ENCODE data around the gene NGDN. TPM values are rescaled to one million over a fixed set of nuclear protein-coding genes. Genes with fewer than 3 reads are reported as not detected.

The NGDN gene
- total and polyA plus RNA-seq, 3 experiments from 2014 or later, result 74.9 to 88.7 (median 82.7) TPM

DNA sequence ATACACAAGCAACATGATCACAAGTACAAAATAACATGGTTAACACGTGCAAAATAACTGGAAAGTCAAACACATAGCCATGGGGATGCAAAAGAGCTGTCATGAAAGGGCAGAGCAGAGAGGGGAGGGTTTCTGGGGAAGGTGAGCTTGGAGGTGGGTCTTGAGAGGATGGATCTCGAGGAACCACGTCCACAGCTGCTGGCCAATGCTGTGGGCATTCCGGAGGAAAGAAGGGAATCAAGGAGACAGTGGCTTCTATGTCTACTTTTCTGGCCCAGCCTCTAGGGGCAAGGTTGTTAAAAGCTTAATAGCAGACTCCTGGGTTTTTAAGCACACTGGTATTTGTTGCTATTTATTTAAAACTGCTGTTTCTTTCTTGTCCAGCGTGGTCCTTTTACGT lies 25.6 kb upstream of the NGDN start:
- CTCF ChIA-PET, result no interaction called here

DNA sequence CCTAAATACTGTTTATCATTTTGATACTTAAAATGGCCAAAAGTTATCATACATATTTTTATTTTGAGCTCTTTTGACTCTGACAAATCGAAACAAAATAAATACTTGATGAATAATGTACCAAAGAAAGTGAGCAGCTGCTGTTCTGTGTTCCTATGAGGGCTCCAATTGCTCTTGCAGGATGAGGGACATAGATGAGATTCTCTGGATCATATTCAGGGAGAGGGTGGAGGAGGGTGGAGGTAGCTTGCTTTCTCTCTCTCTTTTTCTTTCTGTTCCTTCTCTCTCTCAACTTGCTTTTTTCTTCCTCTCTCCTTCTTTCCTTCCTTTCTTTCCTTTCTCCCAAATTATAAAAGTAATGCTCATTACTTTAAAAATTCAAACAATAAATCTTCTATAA lies 25.2 kb upstream of the NGDN start:
- peaks cover 4 to 21% of the 10 kb centered on the region in 2 donors for H3K27me3 Mint-ChIP-seq
- H3K27ac Mint-ChIP-seq, result peak overlapping the region in 1 of 8 donors; percentile 6
- no peaks in the 10 kb centered on the region for H3K36me3 ChIP-seq (ENCODE audit: insufficient read depth, low read length)
- no peaks in the 10 kb centered on the region for H3K4me1 Mint-ChIP-seq
- no peaks in the 10 kb centered on the region for H3K9me3 Mint-ChIP-seq
- no peak overlapping the region for H3K4me3 Mint-ChIP-seq
- no peaks in the 10 kb centered on the region for H3K9me3 ChIP-seq (ENCODE audit: low read length)
- H3K4me3 ChIP-seq (ENCODE audit: low read length), result no peak overlapping the region
- no peak overlapping the region for H3K27ac ChIP-seq (ENCODE audit: low read depth, low read length)
- CTCF ChIA-PET, result no interaction called here
- no peaks in the 10 kb centered on the region for H3K36me3 Mint-ChIP-seq
- no peak for DNase-seq
- no peaks in the 10 kb centered on the region for H3K4me1 ChIP-seq (ENCODE audit: insufficient read depth, low read length)
- H3K27me3 ChIP-seq (ENCODE audit: insufficient read depth, low read length, poor library complexity, severe bottlenecking), result no peaks in the 10 kb centered on the region
- POLR2A ChIA-PET, result no interaction called here

More for the DNA sequence above, 25.6 kb upstream of the NGDN start:
- POLR2A ChIA-PET, result no interaction called here
- H3K36me3 Mint-ChIP-seq, result no peaks in the 10 kb centered on the region
- Histone ChIP-seq H3K27ac (ENCODE audit: low read depth, low read length) (no peak overlapping the region), H3K9me3 (ENCODE audit: low read length) (no peaks in the 10 kb centered on the region), H3K27me3 (ENCODE audit: insufficient read depth, low read length, poor library complexity, severe bottlenecking) (no peaks in the 10 kb centered on the region), H3K4me3 (ENCODE audit: low read length) (no peak overlapping the region), H3K4me1 (ENCODE audit: insufficient read depth, low read length) (no peaks in the 10 kb centered on the region), H3K36me3 (ENCODE audit: insufficient read depth, low read length) (no peaks in the 10 kb centered on the region)
- no peaks in the 10 kb centered on the region for H3K9me3 Mint-ChIP-seq
- no peaks in the 10 kb centered on the region for H3K4me1 Mint-ChIP-seq
- H3K27me3 Mint-ChIP-seq, result peaks cover 4 to 19% of the 10 kb centered on the region in 2 donors
- DNase-seq, result no peak
- no peak overlapping the region for H3K4me3 Mint-ChIP-seq
- peak overlapping the region in 1 of 8 donors; percentile 5 for H3K27ac Mint-ChIP-seq

DNA sequence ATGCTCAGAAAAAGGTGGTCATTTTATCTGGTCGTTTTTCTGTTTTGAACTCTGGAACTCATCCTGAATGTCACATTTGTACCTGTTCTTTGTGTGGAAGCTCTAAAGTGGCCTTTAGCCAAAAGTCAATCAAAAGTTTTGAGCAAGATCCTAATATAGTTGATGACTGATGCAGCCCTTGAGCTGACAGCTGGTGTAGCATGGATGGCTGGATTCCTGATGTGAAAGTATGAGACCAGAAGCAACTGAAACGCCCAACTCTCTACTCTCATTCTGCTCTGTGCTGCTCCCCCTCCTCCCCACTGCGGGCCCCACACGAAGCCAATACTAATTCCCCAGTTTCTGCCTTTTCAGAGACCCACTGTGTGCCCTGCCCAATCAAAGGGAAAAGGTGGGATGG lies 23.7 kb upstream of the NGDN start:
- peaks cover 2 to 27% of the 10 kb centered on the region in 2 donors for H3K27me3 Mint-ChIP-seq
- H3K27me3 ChIP-seq (ENCODE audit: insufficient read depth, low read length, poor library complexity, severe bottlenecking), result no peaks in the 10 kb centered on the region

DNA sequence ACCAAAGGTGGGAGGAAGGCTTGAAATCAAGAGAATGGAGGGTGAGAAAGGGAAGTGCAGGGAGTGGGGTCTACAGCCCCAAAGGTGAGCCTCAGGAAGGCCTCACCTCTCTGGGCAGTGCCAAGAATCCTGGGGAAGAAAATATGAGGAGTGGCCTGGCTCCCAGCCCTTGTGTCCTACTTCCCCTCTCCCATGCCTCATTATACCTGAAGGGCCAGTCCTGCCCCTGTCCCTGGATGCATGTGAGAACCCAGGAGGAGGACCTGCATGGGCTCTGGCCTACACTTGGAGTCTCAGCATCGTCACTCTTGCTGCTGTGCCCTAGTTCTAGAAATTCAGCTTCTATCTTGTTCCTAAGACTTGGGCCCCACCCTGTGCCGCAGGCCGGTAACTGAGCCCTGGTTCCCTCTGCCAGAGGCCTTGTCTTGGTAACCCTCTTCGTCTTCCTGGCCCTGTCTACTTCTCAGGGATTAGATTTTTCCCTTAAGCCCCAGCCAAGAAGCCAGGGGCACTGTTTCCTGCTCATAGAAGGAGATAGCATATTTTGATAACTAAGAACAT lies 23.1 kb upstream of the NGDN start:
- DNase-seq, result no peak

More for the DNA sequence above, 23.7 kb upstream of the NGDN start:
- H3K36me3 ChIP-seq (ENCODE audit: insufficient read depth, low read length), result no peaks in the 10 kb centered on the region
- Mint-ChIP-seq H3K27ac (peak overlapping the region in 1 of 8 donors; percentile 11), H3K4me1 (no peaks in the 10 kb centered on the region), H3K36me3 (no peaks in the 10 kb centered on the region), H3K9me3 (no peaks in the 10 kb centered on the region), H3K4me3 (no peak overlapping the region)
- H3K27ac ChIP-seq (ENCODE audit: low read depth, low read length), result no peak overlapping the region
- H3K9me3 ChIP-seq (ENCODE audit: low read length), result no peaks in the 10 kb centered on the region
- ChIA-PET POLR2A (no interaction called here), CTCF (no interaction called here)
- H3K4me3 ChIP-seq (ENCODE audit: low read length), result no peak overlapping the region
- DNase-seq, result no peak
- no peaks in the 10 kb centered on the region for H3K4me1 ChIP-seq (ENCODE audit: insufficient read depth, low read length)

DNA sequence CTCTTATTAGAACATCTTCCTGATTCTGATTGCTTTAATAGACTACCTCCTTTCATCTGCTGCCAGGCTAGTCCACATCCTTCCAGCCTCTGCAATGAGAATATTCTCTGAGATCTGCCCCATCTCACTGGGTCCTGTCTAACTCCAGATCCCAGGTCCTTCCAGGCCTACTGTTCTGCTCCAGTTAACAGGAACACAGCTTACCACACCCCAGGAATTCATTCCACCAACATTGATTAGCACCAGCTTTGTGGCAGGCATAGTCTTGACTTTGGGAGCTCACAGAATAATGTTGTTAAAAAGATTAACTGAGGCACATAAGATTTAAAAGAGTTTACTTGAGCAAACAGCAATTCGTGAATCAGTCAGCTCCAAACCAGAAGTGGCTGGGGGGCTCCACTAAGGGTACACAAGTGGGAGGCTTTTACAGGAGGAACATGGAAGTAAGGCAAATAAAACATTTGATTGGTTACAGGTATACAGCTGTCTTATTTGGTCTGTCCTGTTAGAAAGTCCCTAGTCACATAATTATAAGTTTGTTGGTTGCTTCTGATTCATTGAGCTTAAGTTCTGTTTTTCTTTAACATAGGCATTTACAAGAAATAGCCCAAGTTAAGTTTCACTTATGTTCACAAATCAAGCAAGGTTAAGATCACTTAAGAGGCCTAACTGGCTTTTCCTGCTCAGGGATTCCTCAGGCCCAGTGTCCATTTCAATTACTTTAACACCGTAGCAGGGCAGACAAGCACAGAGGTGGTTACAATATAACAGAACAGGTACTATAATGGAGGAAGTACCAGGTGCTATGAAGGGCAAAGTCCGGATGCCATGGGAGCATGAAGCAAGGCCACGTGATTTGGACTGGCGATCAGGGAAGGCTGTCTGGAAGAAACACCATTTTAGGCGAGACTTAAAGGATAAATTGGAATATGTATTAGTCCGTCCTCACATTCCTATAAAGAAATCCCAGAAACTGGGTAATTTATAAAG lies 21.8 kb upstream of the NGDN start:
- H3K4me3 ChIP-seq (ENCODE audit: low read length), result no peak overlapping the region
- ChIA-PET POLR2A (interaction anchor here (0.5 kb wide), 1 partner anchor 145 kb away, joined by 3 read pairs; no protein-coding TSS in a partner anchor), CTCF (no interaction called here)
- H3K4me1 ChIP-seq (ENCODE audit: insufficient read depth, low read length), result no peaks in the 10 kb centered on the region
- no peaks in the 10 kb centered on the region for H3K36me3 ChIP-seq (ENCODE audit: insufficient read depth, low read length)
- H3K27me3 ChIP-seq (ENCODE audit: insufficient read depth, low read length, poor library complexity, severe bottlenecking), result no peaks in the 10 kb centered on the region
- H3K27me3 Mint-ChIP-seq, result peaks cover 5 to 34% of the 10 kb centered on the region in 2 donors
- no peak overlapping the region for H3K27ac Mint-ChIP-seq
- no peak for DNase-seq
- H3K9me3 ChIP-seq (ENCODE audit: low read length), result no peaks in the 10 kb centered on the region
- H3K27ac ChIP-seq (ENCODE audit: low read depth, low read length), result no peak overlapping the region
- H3K9me3 Mint-ChIP-seq, result no peaks in the 10 kb centered on the region
- H3K4me1 Mint-ChIP-seq, result no peaks in the 10 kb centered on the region
- H3K4me3 Mint-ChIP-seq, result no peak overlapping the region
- H3K36me3 Mint-ChIP-seq, result no peaks in the 10 kb centered on the region

More for the DNA sequence above, 23.1 kb upstream of the NGDN start:
- peaks cover 5 to 30% of the 10 kb centered on the region in 2 donors for H3K27me3 Mint-ChIP-seq
- H3K9me3 Mint-ChIP-seq, result no peaks in the 10 kb centered on the region
- H3K4me3 Mint-ChIP-seq, result no peak overlapping the region
- no peaks in the 10 kb centered on the region for H3K4me1 ChIP-seq (ENCODE audit: insufficient read depth, low read length)
- no peaks in the 10 kb centered on the region for H3K9me3 ChIP-seq (ENCODE audit: low read length)
- ChIA-PET POLR2A (no interaction called here), CTCF (no interaction called here)
- H3K4me1 Mint-ChIP-seq, result no peaks in the 10 kb centered on the region
- no peak overlapping the region for H3K27ac ChIP-seq (ENCODE audit: low read depth, low read length)
- H3K4me3 ChIP-seq (ENCODE audit: low read length), result no peak overlapping the region
- no peaks in the 10 kb centered on the region for H3K27me3 ChIP-seq (ENCODE audit: insufficient read depth, low read length, poor library complexity, severe bottlenecking)
- H3K27ac Mint-ChIP-seq, result no peak overlapping the region
- no peaks in the 10 kb centered on the region for H3K36me3 Mint-ChIP-seq
- no peaks in the 10 kb centered on the region for H3K36me3 ChIP-seq (ENCODE audit: insufficient read depth, low read length)

DNA sequence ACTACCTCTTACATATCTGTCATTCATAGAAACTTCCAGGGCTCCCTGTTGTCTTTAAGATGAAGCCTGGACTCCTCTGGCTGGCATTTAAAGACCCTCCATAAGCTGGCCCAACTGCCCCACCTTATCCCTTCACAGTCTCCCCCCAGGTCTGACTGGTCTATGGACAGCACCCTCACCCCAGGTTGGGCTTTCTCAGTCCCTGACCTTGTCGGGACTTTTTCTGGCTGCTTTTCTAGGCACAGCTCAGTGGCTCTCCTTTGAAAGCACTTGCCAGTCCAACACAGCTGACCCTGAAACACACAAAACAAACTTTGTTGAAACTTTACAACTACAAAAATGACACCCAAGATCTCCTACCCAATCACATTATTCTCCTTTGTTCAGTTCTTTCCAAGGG lies 20.2 kb upstream of the NGDN start:
- CTCF ChIA-PET, result no interaction called here
- Histone ChIP-seq H3K27ac (ENCODE audit: low read depth, low read length) (no peak overlapping the region), H3K4me3 (ENCODE audit: low read length) (no peak overlapping the region), H3K36me3 (ENCODE audit: insufficient read depth, low read length) (no peaks in the 10 kb centered on the region), H3K27me3 (ENCODE audit: insufficient read depth, low read length, poor library complexity, severe bottlenecking) (no peaks in the 10 kb centered on the region), H3K9me3 (ENCODE audit: low read length) (no peaks in the 10 kb centered on the region), H3K4me1 (ENCODE audit: insufficient read depth, low read length) (no peaks in the 10 kb centered on the region)
- POLR2A ChIA-PET, result no interaction called here
- Mint-ChIP-seq H3K9me3 (peaks cover 0 to 2% (median 0%) of the 10 kb centered on the region in 5 donors), H3K4me3 (no peak overlapping the region), H3K4me1 (no peaks in the 10 kb centered on the region), H3K36me3 (no peaks in the 10 kb centered on the region), H3K27me3 (peaks cover 8 to 47% of the 10 kb centered on the region in 2 donors), H3K27ac (no peak overlapping the region)
- DNase-seq, result no peak

DNA sequence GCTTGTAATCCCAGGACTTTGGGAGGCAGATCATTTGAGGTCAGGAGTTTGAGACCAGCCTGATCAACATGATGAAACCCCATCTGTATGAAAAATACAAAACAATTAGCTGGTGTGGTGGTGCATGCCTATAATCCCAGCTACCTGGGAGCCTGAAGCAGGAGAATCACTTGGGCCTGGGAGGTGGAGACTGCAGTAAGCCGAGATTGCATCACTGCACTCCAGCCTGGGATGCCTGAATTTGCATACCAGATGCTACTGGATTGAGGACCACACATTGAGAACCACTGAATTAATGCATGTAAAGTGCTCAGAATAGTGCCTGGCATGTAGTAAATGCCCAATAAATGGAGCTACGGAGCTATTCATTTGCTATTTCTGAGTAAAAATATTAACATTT lies 19.1 kb upstream of the NGDN start:
- Mint-ChIP-seq H3K9me3 (peaks cover 0 to 2% (median 0%) of the 10 kb centered on the region in 5 donors), H3K4me1 (no peaks in the 10 kb centered on the region), H3K36me3 (no peaks in the 10 kb centered on the region), H3K4me3 (no peak overlapping the region), H3K27ac (no peak overlapping the region), H3K27me3 (peaks cover 11 to 56% of the 10 kb centered on the region in 2 donors)
- CTCF ChIA-PET, result no interaction called here
- Histone ChIP-seq H3K27ac (ENCODE audit: low read depth, low read length) (no peak overlapping the region), H3K36me3 (ENCODE audit: insufficient read depth, low read length) (no peaks in the 10 kb centered on the region), H3K4me1 (ENCODE audit: insufficient read depth, low read length) (no peaks in the 10 kb centered on the region), H3K27me3 (ENCODE audit: insufficient read depth, low read length, poor library complexity, severe bottlenecking) (no peaks in the 10 kb centered on the region), H3K9me3 (ENCODE audit: low read length) (no peaks in the 10 kb centered on the region), H3K4me3 (ENCODE audit: low read length) (no peak overlapping the region)
- POLR2A ChIA-PET, result no interaction called here
- no peak for DNase-seq

DNA sequence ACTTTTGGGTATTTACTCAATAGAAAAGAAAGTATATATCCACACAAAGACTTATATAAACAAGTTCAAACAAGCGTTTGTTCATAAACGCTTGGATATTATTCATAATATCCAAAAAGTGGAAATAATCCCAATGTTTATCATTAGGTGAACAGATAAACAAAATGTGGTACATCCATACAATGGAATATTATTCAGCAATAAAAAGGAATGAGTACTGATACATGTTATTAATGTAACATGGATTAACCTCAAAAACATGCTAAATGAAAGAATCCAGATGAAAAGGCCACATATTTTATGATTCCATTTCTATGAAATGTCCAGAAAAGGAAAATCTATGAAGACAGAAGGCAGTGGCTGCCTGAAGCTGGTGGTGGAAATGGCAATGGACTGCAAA lies 17.3 kb upstream of the NGDN start:
- Histone ChIP-seq H3K36me3 (ENCODE audit: insufficient read depth, low read length) (no peaks in the 10 kb centered on the region), H3K27ac (ENCODE audit: low read depth, low read length) (no peak overlapping the region), H3K4me1 (ENCODE audit: insufficient read depth, low read length) (no peaks in the 10 kb centered on the region), H3K27me3 (ENCODE audit: insufficient read depth, low read length, poor library complexity, severe bottlenecking) (no peaks in the 10 kb centered on the region), H3K4me3 (ENCODE audit: low read length) (no peak overlapping the region), H3K9me3 (ENCODE audit: low read length) (no peaks in the 10 kb centered on the region)
- H3K27ac Mint-ChIP-seq, result no peak overlapping the region
- peaks cover 0 to 2% (median 0%) of the 10 kb centered on the region in 5 donors for H3K9me3 Mint-ChIP-seq
- no peaks in the 10 kb centered on the region for H3K36me3 Mint-ChIP-seq
- H3K4me1 Mint-ChIP-seq, result no peaks in the 10 kb centered on the region
- ChIA-PET CTCF (no interaction called here), POLR2A (no interaction called here)
- no peak overlapping the region for H3K4me3 Mint-ChIP-seq
- H3K27me3 Mint-ChIP-seq, result peaks cover 19 to 71% of the 10 kb centered on the region in 2 donors
- DNase-seq, result no peak

All from CD8-positive, alpha-beta memory T cell (primary cell).